IMR-90 (cell line): ENCODE results near the gene NFIA. TPM values are rescaled to one million over a fixed set of nuclear protein-coding genes. Genes with fewer than 3 reads are reported as not detected.

Source experiments
- ATAC-seq: fragments of 200-7000 bp; cut with Tn5 transposase; 2 replicates; pipeline ENCODE4 v1.9.1; 2020; ENCODE audit warnings: low read depth, mild to moderate bottlenecking, moderate library complexity
- BruUV-seq: library from RNA; stranded (reverse); fragments of 400-500 nt; replicated peaks from 2 replicates; lab custom pipeline; 2021; lab: Mats Ljungman, UMichigan
- CTCF ChIA-PET: fragments of 300-600 bp; formaldehyde crosslinking; extraction: SDS; loops from one replicate; lab custom pipeline; 2021; ENCODE audit warnings: antibody characterized with exemption; lab: Yijun Ruan, JAX
- POLR2A ChIA-PET: fragments of 300-600 bp; sonication (Branson Sonifier 250); formaldehyde crosslinking; loops from one replicate; lab custom pipeline; 2022; ENCODE audit warnings: antibody characterized with exemption; ENCODE audit not compliant: unreplicated experiment; lab: Charles Lee
- DNase-seq: peaks from one replicate; pipeline ENCODE4 v3.0.0; 2013
- H2AFZ ChIP-seq: replicated peaks from 2 replicates; pipeline ENCODE3; 2013; ENCODE audit warnings: low read length, mild to moderate bottlenecking; ENCODE audit not compliant: poor library complexity
- H2AK5ac ChIP-seq: 2 replicates; pipeline ENCODE4 v1.6.1; 2013; ENCODE audit warnings: low read depth, low read length, inconsistent platforms
- H2AK9ac ChIP-seq: replicated peaks from 2 replicates; pipeline ENCODE3; 2013; ENCODE audit warnings: mild to moderate bottlenecking, low read depth, low read length, moderate library complexity; ENCODE audit not compliant: poor library complexity
- H2BK120ac ChIP-seq: 2 replicates; pipeline ENCODE4 v1.6.1; 2013; ENCODE audit warnings: low read depth, low read length, inconsistent platforms
- H2BK15ac ChIP-seq: 3 replicates; pipeline ENCODE4 v1.6.1; 2013; ENCODE audit warnings: low read depth, low read length, inconsistent platforms
- H2BK20ac ChIP-seq: 2 replicates; pipeline ENCODE4 v1.6.1; 2013; ENCODE audit warnings: low read depth, mild to moderate bottlenecking, inconsistent platforms, low read length, moderate library complexity
- H2BK5ac ChIP-seq: 2 replicates; pipeline ENCODE4 v1.6.1; 2013; ENCODE audit warnings: mild to moderate bottlenecking, low read depth, low read length, inconsistent platforms; ENCODE audit not compliant: poor library complexity, severe bottlenecking
- H3K14ac ChIP-seq: replicated peaks from 2 replicates; pipeline ENCODE4 v1.6.1; 2013; ENCODE audit warnings: low read depth, low read length, inconsistent platforms
- H3K18ac ChIP-seq: 2 replicates; pipeline ENCODE4 v1.6.1; 2013; ENCODE audit warnings: low read depth, low read length, control low read depth
- H3K23ac ChIP-seq: 2 replicates; pipeline ENCODE4 v1.6.1; 2013; ENCODE audit warnings: low read depth, low read length, inconsistent platforms
- H3K27ac ChIP-seq: 2 replicates; pipeline ENCODE4 v1.5.1; 2013; ENCODE audit warnings: mild to moderate bottlenecking, control low read depth, low read length; ENCODE audit not compliant: insufficient read depth
- H3K27me3 ChIP-seq: 2 replicates; pipeline ENCODE4 v1.6.1; 2013; ENCODE audit warnings: low read length; ENCODE audit not compliant: control insufficient read depth, insufficient read depth
- H3K36me3 ChIP-seq: 2 replicates; pipeline ENCODE4 v1.6.1; 2013; ENCODE audit warnings: low read length, mixed read lengths; ENCODE audit not compliant: control insufficient read depth, insufficient read depth
- H3K4ac ChIP-seq: 2 replicates; pipeline ENCODE4 v1.6.1; 2013; ENCODE audit warnings: low read depth, low read length, inconsistent platforms
- H3K4me1 ChIP-seq: 2 replicates; pipeline ENCODE4 v1.6.1; 2013; ENCODE audit warnings: low read length, mixed read lengths; ENCODE audit not compliant: control insufficient read depth, insufficient read depth
- H3K4me2 ChIP-seq: 2 replicates; pipeline ENCODE4 v1.6.1; 2013; ENCODE audit warnings: low read depth, mild to moderate bottlenecking, control low read depth, low read length, moderate library complexity
- H3K4me3 ChIP-seq: 2 replicates; pipeline ENCODE4 v1.5.1; 2013; ENCODE audit warnings: low read depth, mild to moderate bottlenecking, control low read depth, low read length, moderate library complexity; ENCODE audit not compliant: insufficient read depth
- H3K56ac ChIP-seq: 2 replicates; pipeline ENCODE4 v1.6.1; 2013; ENCODE audit warnings: low read length, inconsistent platforms; ENCODE audit not compliant: insufficient read depth; ENCODE audit errors: extremely low read depth
- H3K79me1 ChIP-seq, 2 experiments: 2 replicates each; pipeline ENCODE4 v1.6.1; 2013; ENCODE audit warnings: low read length in 2 of 2, inconsistent platforms in 1 of 2, low read depth in 1 of 2
- H3K9ac ChIP-seq: 2 replicates; pipeline ENCODE4 v1.6.1; 2013; ENCODE audit warnings: low read depth, low read length, control low read depth
- H3K9me1 ChIP-seq: 2 replicates; pipeline ENCODE4 v1.6.1; 2013; ENCODE audit warnings: low read length, inconsistent platforms; ENCODE audit not compliant: insufficient read depth
- H3K9me3 ChIP-seq: 2 replicates; pipeline ENCODE4 v1.6.1; 2013; ENCODE audit warnings: low read length; ENCODE audit not compliant: control insufficient read depth, insufficient read depth
- H4K20me1 ChIP-seq: 2 replicates; pipeline ENCODE4 v1.6.1; 2013; ENCODE audit warnings: low read length, inconsistent platforms; ENCODE audit not compliant: insufficient read depth
- H4K5ac ChIP-seq: 2 replicates; pipeline ENCODE4 v1.6.1; 2013; ENCODE audit warnings: mild to moderate bottlenecking, low read depth, low read length, control low read depth
- H4K8ac ChIP-seq, 2 experiments: 2 replicates each; pipeline ENCODE4 v1.6.1; 2013; ENCODE audit warnings: low read depth in 2 of 2, low read length in 2 of 2, control low read depth in 1 of 2, inconsistent platforms in 1 of 2
- H4K91ac ChIP-seq: 2 replicates; pipeline ENCODE4 v1.6.1; 2013; ENCODE audit warnings: low read depth, low read length, inconsistent platforms; ENCODE audit not compliant: insufficient read depth
- BHLHE40 ChIP-seq: fragments of 150-350 bp; IDR thresholded peaks from 2 replicates; pipeline ENCODE4 v1.6.1; 2016; ENCODE audit warnings: mild to moderate bottlenecking, low read depth, low read length
- CEBPB ChIP-seq: IDR thresholded peaks from 2 replicates; pipeline ENCODE4 v1.6.1; 2012; ENCODE audit warnings: low read depth, low read length, improper control_type of control experiment
- CHD1 ChIP-seq: IDR thresholded peaks from 2 replicates; pipeline ENCODE4 v1.6.1; 2012; ENCODE audit warnings: low read depth, low read length, improper control_type of control experiment
- FOS ChIP-seq: fragments of 150-350 bp; IDR thresholded peaks from 2 replicates; pipeline ENCODE4 v1.6.1; 2016; ENCODE audit warnings: low read depth, low read length
- MAFK ChIP-seq: IDR thresholded peaks from 2 replicates; pipeline ENCODE4 v1.6.1; 2012; ENCODE audit warnings: low read depth, low read length, improper control_type of control experiment
- MAZ ChIP-seq: IDR thresholded peaks from 2 replicates; pipeline ENCODE4 v1.6.1; 2012; ENCODE audit warnings: low read depth, mild to moderate bottlenecking, low read length, improper control_type of control experiment, moderate library complexity, borderline replicate concordance
- MXI1 ChIP-seq: IDR thresholded peaks from 2 replicates; pipeline ENCODE4 v1.6.1; 2012; ENCODE audit warnings: low read depth, mild to moderate bottlenecking, low read length, moderate library complexity, borderline replicate concordance
- NFE2L2 ChIP-seq: fragments of 150-350 bp; IDR thresholded peaks from 2 replicates; pipeline ENCODE4 v1.6.1; 2016; ENCODE audit warnings: low read depth, mild to moderate bottlenecking, low read length
- POLR2A ChIP-seq: IDR thresholded peaks from 2 replicates; pipeline ENCODE4 v1.6.1; 2012; ENCODE audit warnings: mild to moderate bottlenecking, low read depth, low read length
- RAD21 ChIP-seq: IDR thresholded peaks from 2 replicates; pipeline ENCODE4 v1.6.1; 2012; ENCODE audit warnings: low read length, improper control_type of control experiment
- RCOR1 ChIP-seq: IDR thresholded peaks from 2 replicates; pipeline ENCODE4 v1.6.1; 2012; ENCODE audit warnings: mild to moderate bottlenecking, low read length, improper control_type of control experiment; ENCODE audit not compliant: insufficient replicate concordance
- RFX5 ChIP-seq: IDR thresholded peaks from 2 replicates; pipeline ENCODE4 v1.8.0; 2012; ENCODE audit warnings: low read depth, mild to moderate bottlenecking, low read length, moderate library complexity
- SMC3 ChIP-seq: fragments of 150-350 bp; IDR thresholded peaks from 2 replicates; pipeline ENCODE4 v1.6.1; 2016; ENCODE audit warnings: low read depth, mild to moderate bottlenecking, antibody characterized with exemption, low read length, moderate library complexity
- WGBS, 2 experiments: methylation state at CpG; one replicate each; pipeline versions ENCODE4 v1.1.5 to v1.1.7; 2013; ENCODE audit warnings: missing lambda C conversion rate in 2 of 2; ENCODE audit not compliant: insufficient read length in 1 of 2; ENCODE audit errors: extremely low coverage in 2 of 2; 5-methylcytosine and 5-hydroxymethylcytosine counted together
- dilution Hi-C: fragments of 300-500 bp; cut with HindIII; formaldehyde crosslinking; loops from one replicate; pipeline ENCODE4 v1.14.3; 2018; ENCODE audit warnings: low sequenced_read_pairs; ENCODE audit not compliant: unreplicated experiment
- in situ Hi-C: fragments of 300-500 bp; cut with MboI; formaldehyde crosslinking; loops from 3 replicates; pipeline ENCODE4 v1.14.3; 2019; ENCODE audit warnings: low sequenced_read_pairs, inconsistent platforms, mixed read lengths
- intact Hi-C: fragments of 100-400 bp; cut with micrococcal nuclease; formaldehyde crosslinking; loops from 2 replicates; pipeline ENCODE4 v1.10.0; 2022
- polyA plus RNA-seq, 3 experiments: library from polyadenylated mRNA; depleted of rRNA; stranded (reverse); fragments of >200 nt; gene quantifications; 2 replicates each; pipeline ENCODE4 v1.2.3, GENCODE V29; 2012; ENCODE audit warnings: low replicate concordance in 1 of 3
- total RNA-seq: library from RNA; depleted of rRNA; stranded (reverse); fragments of >200 nt; gene quantifications from 2 replicates; pipeline ENCODE4 v1.2.3, GENCODE V29; 2012
- TF ChIP-seq, protein P1 (sequence below): conservative IDR thresholded peaks from 2 replicates; pipeline ENCODE4 v1.5.1; 2012; ENCODE audit warnings: mild to moderate bottlenecking, low read depth, low read length, improper control_type of control experiment
- TF ChIP-seq, protein P2 (sequence below): fragments of 150-350 bp; IDR thresholded peaks from 2 replicates; pipeline ENCODE4 v1.6.1; 2017; ENCODE audit warnings: mild to moderate bottlenecking, antibody characterized with exemption, low read length, low read depth
- TF ChIP-seq, protein P3 (sequence below): fragments of 150-350 bp; IDR thresholded peaks from 2 replicates; pipeline ENCODE4 v1.6.1; 2016; ENCODE audit warnings: low read depth, mild to moderate bottlenecking, low read length, moderate library complexity, borderline replicate concordance

Gene NFIA
- total and polyA plus RNA-seq, 2 of the 4 experiments (the other 2 are of a cell fraction): 1.6 to 2.2 TPM

DNA sequence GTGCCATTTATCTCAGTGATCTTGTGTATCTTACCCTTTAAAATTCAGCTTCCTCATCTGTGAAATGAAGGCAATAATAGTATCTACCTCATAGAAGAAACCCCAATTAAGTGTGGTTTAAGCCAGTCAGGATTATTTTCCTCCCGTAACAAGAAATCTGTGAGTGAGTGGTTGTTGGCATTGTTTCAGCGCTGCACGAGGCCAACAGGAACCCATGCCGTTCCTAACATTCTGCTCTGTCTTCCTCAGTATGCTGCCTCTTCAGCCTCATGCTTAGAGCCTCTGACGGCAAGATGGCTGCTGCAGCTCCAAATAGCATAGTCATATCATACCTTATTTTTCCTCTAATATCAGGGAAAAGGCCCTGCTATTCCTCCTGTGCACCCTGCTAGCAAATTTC lies 352.9 kb downstream of the NFIA start:
- Histone ChIP-seq H2AK9ac (no peak overlapping the region), H3K9ac (no peak overlapping the region), H3K79me1 (no peaks in the 10 kb centered on the region), H3K4ac (no peak overlapping the region), H3K4me3 (no peak overlapping the region), H3K36me3 (no peaks in the 10 kb centered on the region), H4K91ac (no peak overlapping the region), H2BK120ac (no peak overlapping the region), H3K14ac (no peak overlapping the region), H3K4me1 (no peaks in the 10 kb centered on the region), H2BK20ac (no peak overlapping the region), H4K5ac (no peak overlapping the region), H3K23ac (no peak overlapping the region), H4K20me1 (no peaks in the 10 kb centered on the region), H2BK15ac (no peak overlapping the region), H2BK5ac (no peak overlapping the region), H4K8ac (no peak overlapping the region), H3K4me2 (no peak overlapping the region), H3K27me3 (peaks cover 1% of the 10 kb centered on the region; the same call in 1 of the 2 replicates), H3K9me3 (no peaks in the 10 kb centered on the region), H3K56ac (no peak overlapping the region), H3K9me1 (no peaks in the 10 kb centered on the region; the same call in 1 of the 2 replicates), H2AK5ac (no peak overlapping the region), H3K27ac (no peak overlapping the region), H2AFZ (no peak overlapping the region), H3K18ac (no peak overlapping the region)
- ChIA-PET CTCF (no interaction called here), POLR2A (no interaction called here)
- DNase-seq (no peak), ATAC-seq (no peak)
- dilution Hi-C loops: no loop called here
- in situ Hi-C loops: no loop called here
- TF ChIP-seq POLR2A (no peak), MAZ (no peak), CHD1 (no peak), NFE2L2 (no peak), MXI1 (no peak), MAFK (no peak), RCOR1 (no peak), CEBPB (no peak), SMC3 (no peak), RAD21 (no peak), BHLHE40 (no peak), RFX5 (no peak), FOS (no peak)
- TF ChIP-seq, protein P1, sequence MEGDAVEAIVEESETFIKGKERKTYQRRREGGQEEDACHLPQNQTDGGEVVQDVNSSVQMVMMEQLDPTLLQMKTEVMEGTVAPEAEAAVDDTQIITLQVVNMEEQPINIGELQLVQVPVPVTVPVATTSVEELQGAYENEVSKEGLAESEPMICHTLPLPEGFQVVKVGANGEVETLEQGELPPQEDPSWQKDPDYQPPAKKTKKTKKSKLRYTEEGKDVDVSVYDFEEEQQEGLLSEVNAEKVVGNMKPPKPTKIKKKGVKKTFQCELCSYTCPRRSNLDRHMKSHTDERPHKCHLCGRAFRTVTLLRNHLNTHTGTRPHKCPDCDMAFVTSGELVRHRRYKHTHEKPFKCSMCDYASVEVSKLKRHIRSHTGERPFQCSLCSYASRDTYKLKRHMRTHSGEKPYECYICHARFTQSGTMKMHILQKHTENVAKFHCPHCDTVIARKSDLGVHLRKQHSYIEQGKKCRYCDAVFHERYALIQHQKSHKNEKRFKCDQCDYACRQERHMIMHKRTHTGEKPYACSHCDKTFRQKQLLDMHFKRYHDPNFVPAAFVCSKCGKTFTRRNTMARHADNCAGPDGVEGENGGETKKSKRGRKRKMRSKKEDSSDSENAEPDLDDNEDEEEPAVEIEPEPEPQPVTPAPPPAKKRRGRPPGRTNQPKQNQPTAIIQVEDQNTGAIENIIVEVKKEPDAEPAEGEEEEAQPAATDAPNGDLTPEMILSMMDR: no peak
- TF ChIP-seq, protein P2, sequence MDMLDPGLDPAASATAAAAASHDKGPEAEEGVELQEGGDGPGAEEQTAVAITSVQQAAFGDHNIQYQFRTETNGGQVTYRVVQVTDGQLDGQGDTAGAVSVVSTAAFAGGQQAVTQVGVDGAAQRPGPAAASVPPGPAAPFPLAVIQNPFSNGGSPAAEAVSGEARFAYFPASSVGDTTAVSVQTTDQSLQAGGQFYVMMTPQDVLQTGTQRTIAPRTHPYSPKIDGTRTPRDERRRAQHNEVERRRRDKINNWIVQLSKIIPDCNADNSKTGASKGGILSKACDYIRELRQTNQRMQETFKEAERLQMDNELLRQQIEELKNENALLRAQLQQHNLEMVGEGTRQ: no peak
- TF ChIP-seq, protein P3, sequence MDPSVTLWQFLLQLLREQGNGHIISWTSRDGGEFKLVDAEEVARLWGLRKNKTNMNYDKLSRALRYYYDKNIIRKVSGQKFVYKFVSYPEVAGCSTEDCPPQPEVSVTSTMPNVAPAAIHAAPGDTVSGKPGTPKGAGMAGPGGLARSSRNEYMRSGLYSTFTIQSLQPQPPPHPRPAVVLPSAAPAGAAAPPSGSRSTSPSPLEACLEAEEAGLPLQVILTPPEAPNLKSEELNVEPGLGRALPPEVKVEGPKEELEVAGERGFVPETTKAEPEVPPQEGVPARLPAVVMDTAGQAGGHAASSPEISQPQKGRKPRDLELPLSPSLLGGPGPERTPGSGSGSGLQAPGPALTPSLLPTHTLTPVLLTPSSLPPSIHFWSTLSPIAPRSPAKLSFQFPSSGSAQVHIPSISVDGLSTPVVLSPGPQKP: no peak
- BruUV-seq: no TSS peak
- intact Hi-C loops: no loop called here
- WGBS, 2 experiments: no CpG with 5 or more reads among the region's 5 CpGs
